GM12878 (cell line): ENCODE measurements around the gene ARHGEF38. TPM values are rescaled to one million over a fixed set of nuclear protein-coding genes. Genes with fewer than 3 reads are reported as not detected.

ENCODE experiments used
- ATAC-seq: fragments of 200-7000 bp; cut with Tn5 transposase; 3 replicates; pipeline ENCODE4 v1.9.1; 2020; ENCODE audit warnings: mild to moderate bottlenecking, moderate library complexity
- BruUV-seq: library from RNA; stranded (reverse); fragments of 400-500 nt; replicated peaks from 2 replicates; lab custom pipeline; 2021; lab: Mats Ljungman, UMichigan
- CTCF ChIA-PET: fragments of 300-600 bp; sonication (Branson Sonifier 250); formaldehyde crosslinking; extraction: SDS; loops from one replicate; lab custom pipeline; 2021; ENCODE audit warnings: inconsistent platforms; lab: Yijun Ruan, JAX
- POLR2A ChIA-PET: fragments of 350-600 bp; formaldehyde crosslinking; extraction: SDS; loops from one replicate; lab custom pipeline; 2021; ENCODE audit warnings: inconsistent platforms; lab: Charles Lee
- RAD21 ChIA-PET: fragments of 300-600 bp; sonication (Branson Sonifier 250); formaldehyde crosslinking; loops from one replicate; lab custom pipeline; 2023; ENCODE audit warnings: antibody characterized with exemption; ENCODE audit not compliant: unreplicated experiment; lab: Charles Lee
- SMC1A ChIA-PET: fragments of 300-600 bp; sonication (Branson Sonifier 250); formaldehyde crosslinking; loops from one replicate; lab custom pipeline; 2023; ENCODE audit not compliant: unreplicated experiment, uncharacterized antibody; lab: Charles Lee
- DNase-seq: peaks from one replicate; pipeline ENCODE4 v3.0.0-alpha.2; 2011; ENCODE audit warnings: low read depth, low spot score
- FAIRE-seq: peaks from 3 replicates; lab custom pipeline; 2011; peaks lifted over from hg19 to GRCh38; lab: Jason Lieb, UNC
- H2AFZ ChIP-seq: 2 replicates; pipeline ENCODE4 v1.6.0; 2011; ENCODE audit warnings: low read depth, low read length, control low read depth; ENCODE audit not compliant: control insufficient read depth
- H3K27ac ChIP-seq: 2 replicates; pipeline ENCODE4 v1.5.1; 2011; ENCODE audit warnings: control low read depth; ENCODE audit not compliant: control insufficient read depth, insufficient read depth
- H3K27me3 ChIP-seq, 2 experiments: replicated peaks in 1 of 2; 2 replicates each; pipeline versions ENCODE4 v1.6.0 to v1.6.1; 2011; ENCODE audit warnings: low read length in 1 of 2; ENCODE audit not compliant: control insufficient read depth in 2 of 2, insufficient read depth in 2 of 2
- H3K36me3 ChIP-seq, 2 experiments: 2 replicates each; pipeline ENCODE4 v1.5.1; 2011; ENCODE audit warnings: low read length in 1 of 2; ENCODE audit not compliant: control insufficient read depth in 2 of 2, insufficient read depth in 2 of 2
- H3K4me1 ChIP-seq: 2 replicates; pipeline ENCODE4 v1.6.1; 2011; ENCODE audit warnings: mild to moderate bottlenecking, low read length, moderate library complexity, mixed read lengths; ENCODE audit not compliant: control insufficient read depth, insufficient read depth
- H3K4me2 ChIP-seq: 2 replicates; pipeline ENCODE4 v1.6.0; 2011; ENCODE audit warnings: control low read depth; ENCODE audit not compliant: control insufficient read depth, insufficient read depth
- H3K4me3 ChIP-seq: fragments of 200-600 bp; sonication (generic); 2 replicates; pipeline ENCODE4 v1.5.1; 2016
- H3K79me2 ChIP-seq: 2 replicates; pipeline ENCODE4 v1.6.0; 2011; ENCODE audit warnings: low read length; ENCODE audit not compliant: control insufficient read depth, insufficient read depth
- H3K9ac ChIP-seq: 2 replicates; pipeline ENCODE4 v1.8.0; 2011; ENCODE audit warnings: low read length, control low read depth, mixed read lengths; ENCODE audit not compliant: control insufficient read depth, insufficient read depth
- H3K9me3 ChIP-seq: replicated peaks from 3 replicates; pipeline ENCODE4 v1.5.1; 2011; ENCODE audit warnings: mild to moderate bottlenecking, low read length; ENCODE audit not compliant: control insufficient read depth, insufficient read depth
- H4K20me1 ChIP-seq: 2 replicates; pipeline ENCODE4 v1.6.0; 2011; ENCODE audit not compliant: control insufficient read depth, insufficient read depth
- BACH1 ChIP-seq: fragments of 450-650 bp; IDR thresholded peaks from 2 replicates; pipeline ENCODE4 v1.6.1; 2017; ENCODE audit warnings: mild to moderate bottlenecking, borderline replicate concordance
- BHLHE40 ChIP-seq, 2 experiments: fragments of 450-650 bp in 1 of 2; IDR thresholded peaks; 2 replicates each; pipeline ENCODE4 v1.6.1; 2011 to 2017; ENCODE audit warnings: low read depth in 2 of 2, borderline replicate concordance in 1 of 2, improper control_type of control experiment in 1 of 2, low read length in 1 of 2, mild to moderate bottlenecking in 1 of 2
- E4F1 ChIP-seq: fragments of 450-650 bp; IDR thresholded peaks from 2 replicates; pipeline ENCODE4 v1.6.1; 2018; ENCODE audit warnings: borderline replicate concordance, mild to moderate bottlenecking; ENCODE audit not compliant: partially characterized antibody
- ESRRA ChIP-seq: IDR thresholded peaks from 2 replicates; pipeline ENCODE4 v1.6.1; 2012; ENCODE audit warnings: mild to moderate bottlenecking, low read length, improper control_type of control experiment
- IRF4 ChIP-seq: IDR thresholded peaks from 2 replicates; pipeline ENCODE4 v1.6.1; 2011; ENCODE audit warnings: low read depth, low read length
- KLF5 ChIP-seq: fragments of 450-650 bp; IDR thresholded peaks from 2 replicates; pipeline ENCODE4 v1.6.1; 2014; ENCODE audit warnings: mild to moderate bottlenecking; ENCODE audit not compliant: partially characterized antibody
- MTA2 ChIP-seq: fragments of 450-650 bp; IDR thresholded peaks from 2 replicates; pipeline ENCODE4 v1.6.1; 2016; ENCODE audit warnings: low read depth, mild to moderate bottlenecking, moderate library complexity
- NRF1 ChIP-seq: conservative IDR thresholded peaks from 2 replicates; pipeline ENCODE4 v1.6.1; 2011; ENCODE audit warnings: mild to moderate bottlenecking, low read depth, low read length, improper control_type of control experiment
- POLR2A ChIP-seq: IDR thresholded peaks from 2 replicates; pipeline ENCODE4 v1.6.1; 2011; ENCODE audit warnings: low read depth, mild to moderate bottlenecking, low read length
- RB1 ChIP-seq: fragments of 450-650 bp; formaldehyde crosslinking; IDR thresholded peaks from 2 replicates; pipeline ENCODE4 v1.6.1; 2017; ENCODE audit warnings: mild to moderate bottlenecking, borderline replicate concordance
- RFX5 ChIP-seq: IDR thresholded peaks from 2 replicates; pipeline ENCODE4 v1.6.1; 2011; ENCODE audit warnings: low read depth, low read length, improper control_type of control experiment
- SREBF2 ChIP-seq: IDR thresholded peaks from 2 replicates; pipeline ENCODE4 v1.6.1; 2012; ENCODE audit warnings: mild to moderate bottlenecking, low read length
- TCF3 ChIP-seq: IDR thresholded peaks from 2 replicates; pipeline ENCODE4 v1.6.1; 2012; ENCODE audit warnings: low read depth, mild to moderate bottlenecking, low read length, borderline replicate concordance; ENCODE audit not compliant: insufficient read depth
- YY1 ChIP-seq: IDR thresholded peaks from 2 replicates; pipeline ENCODE4 v1.6.1; 2011; ENCODE audit warnings: low read depth, mild to moderate bottlenecking, low read length
- ZBED1 ChIP-seq: IDR thresholded peaks from 2 replicates; pipeline ENCODE4 v1.6.1; 2016; ENCODE audit warnings: borderline replicate concordance
- ZSCAN29 ChIP-seq: fragments of 450-650 bp; IDR thresholded peaks from 2 replicates; pipeline ENCODE4 v1.6.1; 2017; ENCODE audit warnings: mild to moderate bottlenecking, moderate library complexity
- WGBS: methylation state at CpG from one replicate; pipeline ENCODE4 v1.1.6; 2016; ENCODE audit warnings: low lambda C conversion rate; ENCODE audit not compliant: insufficient replicate concordance, insufficient coverage; ENCODE audit errors: missing lambda C conversion rate; 5-methylcytosine and 5-hydroxymethylcytosine counted together
- in situ Hi-C: fragments of 300-500 bp; cut with MboI; formaldehyde crosslinking; loops from 9 replicates; pipeline ENCODE4 v1.14.3; 2018; ENCODE audit warnings: mixed read lengths
- intact Hi-C: fragments of 100-400 bp; cut with micrococcal nuclease; formaldehyde crosslinking; loops from one replicate; pipeline ENCODE4 v1.14.2; 2022; ENCODE audit not compliant: unreplicated experiment
- polyA plus RNA-seq, 11 experiments: library from polyadenylated mRNA; depleted of rRNA in 4 of 11; unstranded in 6 of 11; stranded (reverse) in 5 of 11; fragments of >200 nt; fragmentation: Nextera tagmentation in 4 of 11; fragmentation: Illumina TruSeq in 1 of 11; extraction: Ambion mirVana in 4 of 11; extraction: Trizol in 1 of 11; gene quantifications; 1 replicate in 1 of 11; 2 replicates in 10 of 11; pipeline versions ENCODE4 v1.2.1 to v1.2.3, GENCODE V29; 2011 to 2016; ENCODE audit warnings: inconsistent platforms in 2 of 11, missing spikeins in 2 of 11, low read depth in 1 of 11
- total RNA-seq, 4 experiments: library from RNA; depleted of rRNA in 3 of 4; stranded (reverse); fragments of >200 nt in 3 of 4; fragmentation: Illumina TruSeq in 1 of 4; extraction: Trizol in 1 of 4; gene quantifications; 2 replicates each; pipeline versions ENCODE4 v1.2.1 to v1.2.3, GENCODE V29; 2013 to 2021
- TF ChIP-seq, protein P1 (sequence below): fragments of 450-650 bp; formaldehyde crosslinking; IDR thresholded peaks from 2 replicates; pipeline ENCODE4 v1.4.0; 2022; ENCODE audit warnings: mild to moderate bottlenecking, moderate library complexity
- TF ChIP-seq, protein P2 (sequence below): IDR thresholded peaks from 2 replicates; pipeline ENCODE4 v1.6.1; 2011; ENCODE audit warnings: borderline replicate concordance, low read depth, mild to moderate bottlenecking, moderate library complexity, low read length; ENCODE audit not compliant: insufficient read depth, poor library complexity, severe bottlenecking

ARHGEF38 gene
- total and polyA plus RNA-seq, 10 of the 15 experiments (the other 5 are each of a cell fraction or from before 2014, with no cell fraction given): 0.01 to 1.1 (median 0.09) TPM; not detected in 2

DNA sequence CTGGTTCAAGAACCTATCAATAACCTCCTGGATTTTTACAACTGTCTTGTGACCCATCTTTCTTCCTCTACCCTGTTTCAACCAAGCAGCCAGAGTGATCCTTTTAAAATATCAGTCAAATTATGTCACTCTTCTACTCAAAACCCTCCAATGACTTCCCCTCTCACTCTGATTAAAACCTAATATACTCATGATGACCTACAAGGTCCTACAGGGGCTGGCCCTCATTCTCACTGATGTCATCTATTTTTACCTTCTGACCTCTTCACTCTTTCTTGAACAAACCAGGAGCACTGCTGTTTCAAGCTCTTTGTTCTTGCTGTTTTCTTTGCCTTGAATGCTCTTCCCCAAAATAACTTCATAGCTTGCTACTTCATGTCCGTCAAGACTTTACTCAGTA, 48.5 kb downstream of the ARHGEF38 start:
- Histone ChIP-seq H3K27me3 (no peaks in the 10 kb centered on the region), H3K4me1 (no peaks in the 10 kb centered on the region), H2AFZ (no peak overlapping the region), H3K36me3 (no peaks in the 10 kb centered on the region), H3K79me2 (no peaks in the 10 kb centered on the region), H4K20me1 (no peaks in the 10 kb centered on the region), H3K27ac (no peak overlapping the region), H3K4me3 (no peak overlapping the region), H3K9ac (no peak overlapping the region), H3K9me3 (no peaks in the 10 kb centered on the region), H3K4me2 (no peak overlapping the region)
- FAIRE-seq (no peak), ATAC-seq (peak; percentile 59), DNase-seq (no peak)
- SMC1A ChIA-PET: interaction anchor here (1.1 to 2.2 kb wide), 2 partner anchors 31 to 40 kb away, joined by 3 to 13 read pairs; no protein-coding TSS in a partner anchor
- no TSS peak for BruUV-seq
- WGBS: 96% methylated on average over 1 of the region's 1 CpG
- CTCF ChIA-PET: interaction anchor here (0.6 to 1.3 kb wide), 3 partner anchors 24 to 108 kb away, joined by 3 to 5 read pairs (median 3); no protein-coding TSS in a partner anchor
- intact Hi-C loops: no loop called here
- RAD21 ChIA-PET: interaction anchor here (1.2 to 1.4 kb wide), 4 partner anchors 32 to 80 kb away, joined by 3 to 4 read pairs (median 4); no protein-coding TSS in a partner anchor
- in situ Hi-C loops: no loop called here
- POLR2A ChIA-PET: no interaction called here
- TF ChIP-seq NRF1: no peak
- no peak for TF ChIP-seq ESRRA
- no peak for TF ChIP-seq RFX5
- TF ChIP-seq ZSCAN29: no peak
- TF ChIP-seq BHLHE40 (IDR thresholded peaks at IDR 0.05; ENCODE audit: borderline replicate concordance in 1 of 2, low read depth in 2 of 2, low read length in 1 of 2): no peak
- TF ChIP-seq MTA2: peak; percentile 22; the same call in 1 of the 2 replicates
- TF ChIP-seq RB1: no peak
- TF ChIP-seq, protein P1, sequence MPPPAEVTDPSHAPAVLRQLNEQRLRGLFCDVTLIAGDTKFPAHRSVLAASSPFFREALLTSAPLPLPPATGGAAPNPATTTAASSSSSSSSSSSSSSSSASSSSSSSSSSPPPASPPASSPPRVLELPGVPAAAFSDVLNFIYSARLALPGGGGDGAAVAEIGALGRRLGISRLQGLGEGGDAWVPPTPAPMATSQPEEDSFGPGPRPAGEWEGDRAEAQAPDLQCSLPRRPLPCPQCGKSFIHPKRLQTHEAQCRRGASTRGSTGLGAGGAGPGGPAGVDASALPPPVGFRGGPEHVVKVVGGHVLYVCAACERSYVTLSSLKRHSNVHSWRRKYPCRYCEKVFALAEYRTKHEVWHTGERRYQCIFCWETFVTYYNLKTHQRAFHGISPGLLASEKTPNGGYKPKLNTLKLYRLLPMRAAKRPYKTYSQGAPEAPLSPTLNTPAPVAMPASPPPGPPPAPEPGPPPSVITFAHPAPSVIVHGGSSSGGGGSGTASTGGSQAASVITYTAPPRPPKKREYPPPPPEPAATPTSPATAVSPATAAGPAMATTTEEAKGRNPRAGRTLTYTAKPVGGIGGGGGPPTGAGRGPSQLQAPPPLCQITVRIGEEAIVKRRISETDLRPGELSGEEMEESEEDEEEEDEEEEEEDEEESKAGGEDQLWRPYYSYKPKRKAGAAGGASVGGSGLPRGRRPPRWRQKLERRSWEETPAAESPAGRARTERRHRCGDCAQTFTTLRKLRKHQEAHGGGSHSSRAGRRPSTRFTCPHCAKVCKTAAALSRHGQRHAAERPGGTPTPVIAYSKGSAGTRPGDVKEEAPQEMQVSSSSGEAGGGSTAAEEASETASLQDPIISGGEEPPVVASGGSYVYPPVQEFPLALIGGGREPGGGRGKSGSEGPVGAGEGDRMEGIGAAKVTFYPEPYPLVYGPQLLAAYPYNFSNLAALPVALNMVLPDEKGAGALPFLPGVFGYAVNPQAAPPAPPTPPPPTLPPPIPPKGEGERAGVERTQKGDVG (CRISPR knock-in tag): no peak
- TF ChIP-seq POLR2A: no peak
- TF ChIP-seq, protein P2, sequence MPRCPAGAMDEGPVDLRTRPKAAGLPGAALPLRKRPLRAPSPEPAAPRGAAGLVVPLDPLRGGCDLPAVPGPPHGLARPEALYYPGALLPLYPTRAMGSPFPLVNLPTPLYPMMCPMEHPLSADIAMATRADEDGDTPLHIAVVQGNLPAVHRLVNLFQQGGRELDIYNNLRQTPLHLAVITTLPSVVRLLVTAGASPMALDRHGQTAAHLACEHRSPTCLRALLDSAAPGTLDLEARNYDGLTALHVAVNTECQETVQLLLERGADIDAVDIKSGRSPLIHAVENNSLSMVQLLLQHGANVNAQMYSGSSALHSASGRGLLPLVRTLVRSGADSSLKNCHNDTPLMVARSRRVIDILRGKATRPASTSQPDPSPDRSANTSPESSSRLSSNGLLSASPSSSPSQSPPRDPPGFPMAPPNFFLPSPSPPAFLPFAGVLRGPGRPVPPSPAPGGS: no peak
- no peak for TF ChIP-seq E4F1
- TF ChIP-seq SREBF2: no peak
- no peak for TF ChIP-seq ZBED1
- TF ChIP-seq TCF3: no peak
- TF ChIP-seq IRF4: no peak
- no peak for TF ChIP-seq BACH1
- TF ChIP-seq KLF5: no peak
- TF ChIP-seq YY1: no peak
